Measurements from ENCODE around the gene LGR5.
"Not testable (repeated sequence)": the region's sequence is repeated elsewhere in the genome, so short reads cannot be mapped to it uniquely, and the experiment has no call there.

The LGR5 gene

GRCh38 chr12:71478270-71478669 lies 38.7 kb downstream of the LGR5 start:
- Mint-ChIP-seq H3K9me3 (no peaks in the 10 kb centered on the region), H3K27me3 (peaks cover 19% of the 10 kb centered on the region), H3K27ac (no peak overlapping the region), H3K4me3 (no peak overlapping the region), H3K4me1 (no peaks in the 10 kb centered on the region)
- DNase-seq: no peak
- no peak for ATAC-seq

- DNase-seq: no peak
- Mint-ChIP-seq H3K4me1 (no peaks in the 10 kb centered on the region), H3K9me3 (peaks cover 0 to under 1% of the 10 kb centered on the region in 2 donors), H3K27ac (no peak overlapping the region), H3K4me3 (no peak overlapping the region), H3K27me3 (peaks cover 5% of the 10 kb centered on the region)
- no peak for ATAC-seq
These were observed 44.8 kb downstream of the LGR5 start for GRCh38 chr12:71484272-71484905.

- ATAC-seq, H3K4me1 Mint-ChIP-seq, H3K4me3 Mint-ChIP-seq, DNase-seq, H3K27me3 Mint-ChIP-seq, H3K27ac Mint-ChIP-seq: not testable (repeated sequence)
- peaks cover 11 to 14% of the 10 kb centered on the region in 2 donors for H3K9me3 Mint-ChIP-seq
These were observed 51.2 kb downstream of the LGR5 start for GRCh38 chr12:71490844-71491243.

- DNase-seq (no peak), ATAC-seq (no peak)
- Mint-ChIP-seq H3K4me1 (no peaks in the 10 kb centered on the region), H3K4me3 (no peak overlapping the region), H3K27ac (no peak overlapping the region), H3K9me3 (peaks cover 11 to 14% of the 10 kb centered on the region in 2 donors), H3K27me3 (no peaks in the 10 kb centered on the region)
These were observed 53.0 kb downstream of the LGR5 start for GRCh38 chr12:71492604-71493003.

- DNase-seq (no peak), ATAC-seq (no peak)
- Mint-ChIP-seq H3K4me3 (no peak overlapping the region), H3K27me3 (no peaks in the 10 kb centered on the region), H3K9me3 (no peaks in the 10 kb centered on the region), H3K27ac (no peak overlapping the region), H3K4me1 (peaks cover 14% of the 10 kb centered on the region)
These were observed 60.2 kb downstream of the LGR5 start for GRCh38 chr12:71499834-71500233.

GRCh38 chr12:71503579-71504391 lies 64.2 kb downstream of the LGR5 start:
- Mint-ChIP-seq H3K27ac (peak overlapping the region in 1 of 2 donors; percentile 30), H3K9me3 (no peaks in the 10 kb centered on the region), H3K4me3 (no peak overlapping the region), H3K27me3 (no peaks in the 10 kb centered on the region), H3K4me1 (peaks cover 14% of the 10 kb centered on the region)
- ATAC-seq (no peak), DNase-seq (no peak)

- no peak for DNase-seq
- Mint-ChIP-seq H3K4me3 (no peak overlapping the region), H3K27ac (no peak overlapping the region)
These were observed 64.9 kb downstream of the LGR5 start for GRCh38 chr12:71504476-71504875.

GRCh38 chr12:71509705-71510104 lies 70.1 kb downstream of the LGR5 start:
- Mint-ChIP-seq H3K9me3 (no peaks in the 10 kb centered on the region), H3K27ac (no peak overlapping the region)

More at GRCh38 chr12:71504476-71504875, 64.9 kb downstream of the LGR5 start:
- no peaks in the 10 kb centered on the region for H3K9me3 Mint-ChIP-seq
- no peak for ATAC-seq
- H3K4me1 Mint-ChIP-seq: peaks cover 14% of the 10 kb centered on the region
- H3K27me3 Mint-ChIP-seq: no peaks in the 10 kb centered on the region

GRCh38 chr12:71517145-71517846 lies 77.7 kb downstream of the LGR5 start:
- no peak for ATAC-seq
- no peak overlapping the region for H3K27ac Mint-ChIP-seq
- no peaks in the 10 kb centered on the region for H3K4me1 Mint-ChIP-seq
- no peak for DNase-seq
- peaks cover 7% of the 10 kb centered on the region for H3K27me3 Mint-ChIP-seq
- no peak overlapping the region for H3K4me3 Mint-ChIP-seq
- H3K9me3 Mint-ChIP-seq: no peaks in the 10 kb centered on the region

More at GRCh38 chr12:71509705-71510104, 70.1 kb downstream of the LGR5 start:
- Mint-ChIP-seq H3K4me3 (no peak overlapping the region), H3K27me3 (peaks cover 10% of the 10 kb centered on the region), H3K4me1 (peaks cover under 1% of the 10 kb centered on the region)
- no peak for ATAC-seq
- no peak for DNase-seq

GRCh38 chr12:71521125-71521524 lies 81.5 kb downstream of the LGR5 start:
- DNase-seq (no peak), ATAC-seq (no peak)
- no peaks in the 10 kb centered on the region for H3K4me1 Mint-ChIP-seq
- H3K4me3 Mint-ChIP-seq: no peak overlapping the region
- no peaks in the 10 kb centered on the region for H3K27me3 Mint-ChIP-seq
- no peaks in the 10 kb centered on the region for H3K9me3 Mint-ChIP-seq
- H3K27ac Mint-ChIP-seq: no peak overlapping the region

- Mint-ChIP-seq H3K27me3 (peaks cover 9% of the 10 kb centered on the region), H3K27ac (no peak overlapping the region), H3K9me3 (no peaks in the 10 kb centered on the region), H3K4me3 (no peak overlapping the region), H3K4me1 (no peaks in the 10 kb centered on the region)
- DNase-seq (no peak), ATAC-seq (no peak)
These were observed 85.0 kb downstream of the LGR5 start for GRCh38 chr12:71524626-71525025.

GRCh38 chr12:71533703-71534102 lies 94.1 kb downstream of the LGR5 start:
- ATAC-seq (no peak), DNase-seq (no peak)
- Mint-ChIP-seq H3K9me3 (no peaks in the 10 kb centered on the region), H3K4me1 (no peaks in the 10 kb centered on the region), H3K27me3 (no peaks in the 10 kb centered on the region), H3K4me3 (no peak overlapping the region), H3K27ac (no peak overlapping the region)

- Mint-ChIP-seq H3K27me3 (no peaks in the 10 kb centered on the region), H3K27ac (no peak overlapping the region), H3K4me3 (no peak overlapping the region), H3K9me3 (no peaks in the 10 kb centered on the region), H3K4me1 (no peaks in the 10 kb centered on the region)
- DNase-seq (no peak), ATAC-seq (no peak)
These were observed 96.8 kb downstream of the LGR5 start for GRCh38 chr12:71536279-71536938.

- Mint-ChIP-seq H3K4me3 (no peak overlapping the region), H3K27me3 (no peaks in the 10 kb centered on the region), H3K27ac (no peak overlapping the region), H3K9me3 (no peaks in the 10 kb centered on the region), H3K4me1 (no peaks in the 10 kb centered on the region)
- DNase-seq (no peak), ATAC-seq (no peak)
These were observed 97.5 kb downstream of the LGR5 start for GRCh38 chr12:71536939-71537622.

GRCh38 chr12:71538807-71539206 lies 99.2 kb downstream of the LGR5 start:
- Mint-ChIP-seq H3K4me1 (no peaks in the 10 kb centered on the region), H3K27me3 (no peaks in the 10 kb centered on the region), H3K4me3 (no peak overlapping the region), H3K9me3 (no peaks in the 10 kb centered on the region), H3K27ac (no peak overlapping the region)
- DNase-seq (no peak), ATAC-seq (no peak)
